HepG2 (cell line): Measurements from ENCODE around the gene DSG2. TPM values are rescaled to one million over a fixed set of nuclear protein-coding genes. Genes with fewer than 3 reads are reported as not detected.

Experiments
- AGO2 ChIP-seq: fragments of 200-400 bp; formaldehyde crosslinking; optimal IDR thresholded peaks from 2 replicates; pipeline ENCODE3; 2017; ENCODE audit warnings: mild to moderate bottlenecking, low read depth, low read length, moderate library complexity
- HDAC2 ChIP-seq: sonication (generic); formaldehyde crosslinking; IDR thresholded peaks from 2 replicates; pipeline ENCODE4 v1.4.0; 2020; ENCODE audit warnings: missing genetic modification reagents
- SIX4 ChIP-seq: sonication (generic); formaldehyde crosslinking; IDR thresholded peaks from 2 replicates; pipeline ENCODE4 v1.4.0; 2020; ENCODE audit warnings: missing genetic modification reagents
- SOX6 ChIP-seq, 2 experiments: fragments of 450-650 bp in 1 of 2; sonication (generic) in 1 of 2; formaldehyde crosslinking in 1 of 2; IDR thresholded peaks; 2 replicates each; pipeline versions ENCODE4 v1.4.0 to v1.6.1; 2017 to 2020; ENCODE audit warnings: antibody characterized with exemption in 1 of 2, mild to moderate bottlenecking in 1 of 2, missing genetic modification reagents in 1 of 2
- ZBTB39 ChIP-seq: sonication (generic); formaldehyde crosslinking; IDR thresholded peaks from 2 replicates; pipeline ENCODE4 v1.5.0; 2020; ENCODE audit warnings: missing genetic modification reagents
- ZNF503 ChIP-seq: sonication (generic); formaldehyde crosslinking; IDR thresholded peaks from 2 replicates; pipeline ENCODE4 v1.4.0; 2020; ENCODE audit warnings: missing genetic modification reagents
- ZSCAN25 ChIP-seq: sonication (generic); formaldehyde crosslinking; IDR thresholded peaks from 2 replicates; pipeline ENCODE4 v1.8.0; 2022; ENCODE audit warnings: mild to moderate bottlenecking, missing genetic modification reagents
- polyA plus RNA-seq, 8 experiments: library from polyadenylated mRNA; depleted of rRNA in 3 of 8; stranded (reverse) in 7 of 8; unstranded in 1 of 8; fragments of >200 nt; fragmentation: Illumina TruSeq in 4 of 8; extraction: Trizol in 4 of 8; gene quantifications; 2 replicates each; pipeline versions ENCODE4 v1.2.1 to v1.2.3, GENCODE V29; 2011 to 2016; ENCODE audit warnings: low read depth in 4 of 8, missing spikeins in 1 of 8, mixed read lengths in 1 of 8; ENCODE audit not compliant: insufficient read depth in 1 of 8
- total RNA-seq, 5 experiments: library from RNA; depleted of rRNA; stranded (reverse); fragments of >200 nt; fragmentation: Illumina TruSeq; extraction: Trizol; gene quantifications; 2 replicates each; pipeline ENCODE4 v1.2.3, GENCODE V29; 2016; ENCODE audit warnings: low read depth in 1 of 5
- TF ChIP-seq, protein P1 (sequence below): IDR thresholded peaks from 2 replicates; pipeline ENCODE4 v1.6.1; 2012; ENCODE audit warnings: low read depth, low read length, improper control_type of control experiment

The DSG2 gene
- total and polyA plus RNA-seq, 2 of the 13 experiments (the other 11 are each of a cell fraction or from before 2014, with no cell fraction given), result 23.3 to 66.7 TPM

DNA sequence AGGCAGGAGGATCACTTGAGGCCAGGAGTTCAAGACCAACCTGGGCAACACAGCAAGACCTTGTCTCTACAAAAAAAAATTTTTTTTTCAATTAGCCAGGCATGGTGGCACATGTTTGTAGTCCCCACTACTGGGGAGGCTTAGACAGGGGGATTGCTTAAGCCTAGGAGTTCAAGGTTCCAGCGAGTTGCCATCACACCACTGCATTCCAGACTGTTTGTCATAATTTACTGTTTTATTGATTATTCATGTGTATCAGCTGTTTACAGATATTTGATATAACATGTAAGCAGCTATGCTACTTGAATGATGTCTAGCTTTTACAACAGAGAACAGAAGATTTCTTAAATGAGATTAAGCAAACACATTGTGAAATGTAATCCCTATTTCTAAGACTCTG, 35.3 kb downstream of the DSG2 start (continued):
- no peak for TF ChIP-seq ZBTB39 (CRISPR knock-in tag)
- TF ChIP-seq ZNF503 (CRISPR knock-in tag), result no peak
- no peak for TF ChIP-seq SOX6 (IDR thresholded peaks at IDR 0.05)
- peak; percentile 20; the same call in 1 of the 2 replicates for TF ChIP-seq SOX6 (CRISPR knock-in tag; IDR thresholded peaks at IDR 0.05)
- no peak for TF ChIP-seq HDAC2 (CRISPR knock-in tag)
- TF ChIP-seq AGO2, result no peak
- no peak for TF ChIP-seq SIX4
- TF ChIP-seq, protein P1, sequence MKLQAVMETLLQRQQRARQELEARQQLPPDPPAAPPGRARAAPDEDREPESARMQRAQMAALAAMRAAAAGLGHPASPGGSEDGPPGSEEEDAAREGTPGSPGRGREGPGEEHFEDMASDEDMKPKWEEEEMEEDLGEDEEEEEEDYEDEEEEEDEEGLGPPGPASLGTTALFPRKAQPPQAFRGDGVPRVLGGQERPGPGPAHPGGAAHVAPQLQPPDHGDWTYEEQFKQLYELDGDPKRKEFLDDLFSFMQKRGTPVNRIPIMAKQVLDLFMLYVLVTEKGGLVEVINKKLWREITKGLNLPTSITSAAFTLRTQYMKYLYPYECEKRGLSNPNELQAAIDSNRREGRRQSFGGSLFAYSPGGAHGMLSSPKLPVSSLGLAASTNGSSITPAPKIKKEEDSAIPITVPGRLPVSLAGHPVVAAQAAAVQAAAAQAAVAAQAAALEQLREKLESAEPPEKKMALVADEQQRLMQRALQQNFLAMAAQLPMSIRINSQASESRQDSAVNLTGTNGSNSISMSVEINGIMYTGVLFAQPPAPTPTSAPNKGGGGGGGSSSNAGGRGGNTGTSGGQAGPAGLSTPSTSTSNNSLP, result peak; percentile 93
- no peak for TF ChIP-seq ZSCAN25
